NB4 (cell line): ENCODE data around the gene TMEM132E.

ENCODE experiments used
- MAX ChIP-seq: IDR thresholded peaks from 2 replicates; pipeline ENCODE4 v1.6.1; 2011; ENCODE audit warnings: low read depth, low read length
- MYC ChIP-seq: IDR thresholded peaks from 2 replicates; pipeline ENCODE4 v1.6.1; 2011; ENCODE audit warnings: low read depth, low read length
- POLR2A ChIP-seq: IDR thresholded peaks from 2 replicates; pipeline ENCODE4 v1.6.1; 2011; ENCODE audit warnings: mild to moderate bottlenecking; ENCODE audit not compliant: insufficient read length; ENCODE audit errors: extremely low read depth
- TF ChIP-seq, protein P1 (sequence below): IDR thresholded peaks from one replicate; pipeline ENCODE4 v1.5.1; 2012; ENCODE audit warnings: low read depth, low read length

- no peak for TF ChIP-seq POLR2A
- TF ChIP-seq, protein P1, sequence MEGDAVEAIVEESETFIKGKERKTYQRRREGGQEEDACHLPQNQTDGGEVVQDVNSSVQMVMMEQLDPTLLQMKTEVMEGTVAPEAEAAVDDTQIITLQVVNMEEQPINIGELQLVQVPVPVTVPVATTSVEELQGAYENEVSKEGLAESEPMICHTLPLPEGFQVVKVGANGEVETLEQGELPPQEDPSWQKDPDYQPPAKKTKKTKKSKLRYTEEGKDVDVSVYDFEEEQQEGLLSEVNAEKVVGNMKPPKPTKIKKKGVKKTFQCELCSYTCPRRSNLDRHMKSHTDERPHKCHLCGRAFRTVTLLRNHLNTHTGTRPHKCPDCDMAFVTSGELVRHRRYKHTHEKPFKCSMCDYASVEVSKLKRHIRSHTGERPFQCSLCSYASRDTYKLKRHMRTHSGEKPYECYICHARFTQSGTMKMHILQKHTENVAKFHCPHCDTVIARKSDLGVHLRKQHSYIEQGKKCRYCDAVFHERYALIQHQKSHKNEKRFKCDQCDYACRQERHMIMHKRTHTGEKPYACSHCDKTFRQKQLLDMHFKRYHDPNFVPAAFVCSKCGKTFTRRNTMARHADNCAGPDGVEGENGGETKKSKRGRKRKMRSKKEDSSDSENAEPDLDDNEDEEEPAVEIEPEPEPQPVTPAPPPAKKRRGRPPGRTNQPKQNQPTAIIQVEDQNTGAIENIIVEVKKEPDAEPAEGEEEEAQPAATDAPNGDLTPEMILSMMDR, result no peak
- TF ChIP-seq MAX, result no peak
- TF ChIP-seq MYC, result no peak
These were observed 62.0 kb downstream of the TMEM132E start for GRCh38 chr17:34641368-34641767.
